ENCODE measurements around the gene TMEM107.

TMEM107 gene

GRCh38 chr17:8138672-8139371 is 37.4 kb downstream of the TMEM107 start (continued):
- TF ChIP-seq, protein P1, sequence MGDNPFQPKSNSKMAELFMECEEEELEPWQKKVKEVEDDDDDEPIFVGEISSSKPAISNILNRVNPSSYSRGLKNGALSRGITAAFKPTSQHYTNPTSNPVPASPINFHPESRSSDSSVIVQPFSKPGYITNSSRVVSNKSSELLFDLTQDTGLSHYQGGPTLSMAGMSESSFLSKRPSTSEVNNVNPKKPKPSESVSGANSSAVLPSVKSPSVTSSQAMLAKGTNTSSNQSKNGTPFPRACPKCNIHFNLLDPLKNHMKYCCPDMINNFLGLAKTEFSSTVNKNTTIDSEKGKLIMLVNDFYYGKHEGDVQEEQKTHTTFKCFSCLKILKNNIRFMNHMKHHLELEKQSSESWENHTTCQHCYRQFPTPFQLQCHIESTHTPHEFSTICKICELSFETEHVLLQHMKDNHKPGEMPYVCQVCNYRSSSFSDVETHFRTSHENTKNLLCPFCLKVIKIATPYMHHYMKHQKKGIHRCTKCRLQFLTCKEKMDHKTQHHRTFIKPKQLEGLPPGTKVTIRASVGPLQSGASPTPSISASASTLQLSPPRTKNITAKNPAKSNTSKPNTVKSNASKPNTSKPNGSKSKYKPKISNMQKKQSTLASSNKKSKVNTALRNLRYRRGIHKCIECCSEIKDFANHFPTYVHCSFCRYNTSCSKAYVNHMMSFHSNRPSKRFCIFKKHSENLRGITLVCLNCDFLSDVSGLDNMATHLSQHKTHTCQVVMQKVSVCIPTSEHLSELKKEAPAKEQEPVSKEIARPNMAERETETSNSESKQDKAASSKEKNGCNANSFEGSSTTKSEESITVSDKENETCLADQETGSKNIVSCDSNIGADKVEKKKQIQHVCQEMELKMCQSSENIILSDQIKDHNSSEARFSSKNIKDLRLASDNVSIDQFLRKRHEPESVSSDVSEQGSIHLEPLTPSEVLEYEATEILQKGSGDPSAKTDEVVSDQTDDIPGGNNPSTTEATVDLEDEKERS (tag by site-specific recombination; IDR thresholded peaks at IDR 0.05) = 0 out of 2 replicates have a peak, but pooled peaks have one; percentile 61
- TF ChIP-seq ZNF664 (tag by site-specific recombination; IDR thresholded peaks at IDR 0.05) (0 out of 2 replicates have a peak, but pooled peaks have one; percentile 53), ZNF341 (tag by site-specific recombination; IDR thresholded peaks at IDR 0.05; ENCODE audit: low read depth) (0 out of 2 replicates have a peak, but pooled peaks have one; percentile 13), ZNF423 (tag by site-specific recombination; IDR thresholded peaks at IDR 0.05) (no peak), ZSCAN30 (tag by site-specific recombination; IDR thresholded peaks at IDR 0.05) (peak; percentile 90), MZF1 (tag by site-specific recombination; IDR thresholded peaks at IDR 0.05; ENCODE audit: borderline replicate concordance) (no peak), TRIM28 (IDR thresholded peaks at IDR 0.05; ENCODE audit: borderline replicate concordance, low read length) (peak; percentile 13), ZNF155 (tag by site-specific recombination; IDR thresholded peaks at IDR 0.05) (no peak), ZSCAN18 (tag by site-specific recombination; IDR thresholded peaks at IDR 0.05) (no peak; the same call in 1 of the 2 replicates), HOXD13 (CRISPR knock-in tag; IDR thresholded peaks at IDR 0.05; ENCODE audit: borderline replicate concordance) (no peak), ZNF670 (tag by site-specific recombination; IDR thresholded peaks at IDR 0.05; ENCODE audit: low read depth) (no peak), HOXA7 (CRISPR knock-in tag; IDR thresholded peaks at IDR 0.05; ENCODE audit: borderline replicate concordance) (no peak), ZNF169 (tag by site-specific recombination; IDR thresholded peaks at IDR 0.05) (no peak), ZNF658 (tag by site-specific recombination; IDR thresholded peaks at IDR 0.05) (no peak), ZBTB8A (tag by site-specific recombination; IDR thresholded peaks at IDR 0.05) (peak; percentile 96), ZFP69B (tag by site-specific recombination; IDR thresholded peaks at IDR 0.05) (peak; percentile 59; the same call in 1 of the 2 replicates), ZNF184 (tag by site-specific recombination; IDR thresholded peaks at IDR 0.05) (peak; percentile 84), ZNF701 (tag by site-specific recombination; IDR thresholded peaks at IDR 0.05) (no peak), IKZF3 (tag by site-specific recombination; IDR thresholded peaks at IDR 0.05) (peak; percentile 100)
- TF ChIP-seq, protein P2, sequence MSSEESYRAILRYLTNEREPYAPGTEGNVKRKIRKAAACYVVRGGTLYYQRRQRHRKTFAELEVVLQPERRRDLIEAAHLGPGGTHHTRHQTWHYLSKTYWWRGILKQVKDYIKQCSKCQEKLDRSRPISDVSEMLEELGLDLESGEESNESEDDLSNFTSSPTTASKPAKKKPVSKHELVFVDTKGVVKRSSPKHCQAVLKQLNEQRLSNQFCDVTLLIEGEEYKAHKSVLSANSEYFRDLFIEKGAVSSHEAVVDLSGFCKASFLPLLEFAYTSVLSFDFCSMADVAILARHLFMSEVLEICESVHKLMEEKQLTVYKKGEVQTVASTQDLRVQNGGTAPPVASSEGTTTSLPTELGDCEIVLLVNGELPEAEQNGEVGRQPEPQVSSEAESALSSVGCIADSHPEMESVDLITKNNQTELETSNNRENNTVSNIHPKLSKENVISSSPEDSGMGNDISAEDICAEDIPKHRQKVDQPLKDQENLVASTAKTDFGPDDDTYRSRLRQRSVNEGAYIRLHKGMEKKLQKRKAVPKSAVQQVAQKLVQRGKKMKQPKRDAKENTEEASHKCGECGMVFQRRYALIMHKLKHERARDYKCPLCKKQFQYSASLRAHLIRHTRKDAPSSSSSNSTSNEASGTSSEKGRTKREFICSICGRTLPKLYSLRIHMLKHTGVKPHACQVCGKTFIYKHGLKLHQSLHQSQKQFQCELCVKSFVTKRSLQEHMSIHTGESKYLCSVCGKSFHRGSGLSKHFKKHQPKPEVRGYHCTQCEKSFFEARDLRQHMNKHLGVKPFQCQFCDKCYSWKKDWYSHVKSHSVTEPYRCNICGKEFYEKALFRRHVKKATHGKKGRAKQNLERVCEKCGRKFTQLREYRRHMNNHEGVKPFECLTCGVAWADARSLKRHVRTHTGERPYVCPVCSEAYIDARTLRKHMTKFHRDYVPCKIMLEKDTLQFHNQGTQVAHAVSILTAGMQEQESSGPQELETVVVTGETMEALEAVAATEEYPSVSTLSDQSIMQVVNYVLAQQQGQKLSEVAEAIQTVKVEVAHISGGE (tag by site-specific recombination; conservative IDR thresholded peaks at IDR 0.05; ENCODE audit: low read depth) = 0 out of 2 replicates have a peak, but pooled peaks have one; percentile 33
- TF ChIP-seq, protein P3, sequence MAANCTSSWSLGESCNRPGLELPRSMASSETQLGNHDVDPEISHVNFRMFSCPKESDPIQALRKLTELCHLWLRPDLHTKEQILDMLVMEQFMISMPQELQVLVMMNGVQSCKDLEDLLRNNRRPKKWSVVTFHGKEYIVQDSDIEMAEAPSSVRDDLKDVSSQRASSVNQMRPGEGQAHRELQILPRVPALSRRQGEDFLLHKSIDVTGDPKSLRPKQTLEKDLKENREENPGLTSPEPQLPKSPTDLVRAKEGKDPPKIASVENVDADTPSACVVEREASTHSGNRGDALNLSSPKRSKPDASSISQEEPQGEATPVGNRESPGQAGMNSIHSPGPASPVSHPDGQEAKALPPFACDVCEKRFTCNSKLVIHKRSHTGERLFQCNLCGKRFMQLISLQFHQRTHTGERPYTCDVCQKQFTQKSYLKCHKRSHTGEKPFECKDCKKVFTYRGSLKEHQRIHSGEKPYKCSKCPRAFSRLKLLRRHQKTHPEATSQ (tag by site-specific recombination; IDR thresholded peaks at IDR 0.05) = no peak
- TF ChIP-seq, protein P4, sequence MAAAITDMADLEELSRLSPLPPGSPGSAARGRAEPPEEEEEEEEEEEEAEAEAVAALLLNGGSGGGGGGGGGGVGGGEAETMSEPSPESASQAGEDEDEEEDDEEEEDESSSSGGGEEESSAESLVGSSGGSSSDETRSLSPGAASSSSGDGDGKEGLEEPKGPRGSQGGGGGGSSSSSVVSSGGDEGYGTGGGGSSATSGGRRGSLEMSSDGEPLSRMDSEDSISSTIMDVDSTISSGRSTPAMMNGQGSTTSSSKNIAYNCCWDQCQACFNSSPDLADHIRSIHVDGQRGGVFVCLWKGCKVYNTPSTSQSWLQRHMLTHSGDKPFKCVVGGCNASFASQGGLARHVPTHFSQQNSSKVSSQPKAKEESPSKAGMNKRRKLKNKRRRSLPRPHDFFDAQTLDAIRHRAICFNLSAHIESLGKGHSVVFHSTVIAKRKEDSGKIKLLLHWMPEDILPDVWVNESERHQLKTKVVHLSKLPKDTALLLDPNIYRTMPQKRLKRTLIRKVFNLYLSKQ (tag by site-specific recombination; IDR thresholded peaks at IDR 0.05; ENCODE audit: borderline replicate concordance) = no peak
- TF ChIP-seq, protein P5, sequence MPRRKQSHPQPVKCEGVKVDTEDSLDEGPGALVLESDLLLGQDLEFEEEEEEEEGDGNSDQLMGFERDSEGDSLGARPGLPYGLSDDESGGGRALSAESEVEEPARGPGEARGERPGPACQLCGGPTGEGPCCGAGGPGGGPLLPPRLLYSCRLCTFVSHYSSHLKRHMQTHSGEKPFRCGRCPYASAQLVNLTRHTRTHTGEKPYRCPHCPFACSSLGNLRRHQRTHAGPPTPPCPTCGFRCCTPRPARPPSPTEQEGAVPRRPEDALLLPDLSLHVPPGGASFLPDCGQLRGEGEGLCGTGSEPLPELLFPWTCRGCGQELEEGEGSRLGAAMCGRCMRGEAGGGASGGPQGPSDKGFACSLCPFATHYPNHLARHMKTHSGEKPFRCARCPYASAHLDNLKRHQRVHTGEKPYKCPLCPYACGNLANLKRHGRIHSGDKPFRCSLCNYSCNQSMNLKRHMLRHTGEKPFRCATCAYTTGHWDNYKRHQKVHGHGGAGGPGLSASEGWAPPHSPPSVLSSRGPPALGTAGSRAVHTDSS (tag by site-specific recombination; IDR thresholded peaks at IDR 0.05) = no peak
